GM12878 (cell line): Measurements from ENCODE around the gene ORAI3. TPM values are rescaled to one million over a fixed set of nuclear protein-coding genes. Genes with fewer than 3 reads are reported as not detected.

Experiments used
- ATAC-seq: fragments of 200-7000 bp; cut with Tn5 transposase; 3 replicates; pipeline ENCODE4 v1.9.1; 2020; ENCODE audit warnings: mild to moderate bottlenecking, moderate library complexity
- BruUV-seq: library from RNA; stranded (reverse); fragments of 400-500 nt; replicated peaks from 2 replicates; lab custom pipeline; 2021; lab: Mats Ljungman, UMichigan
- CTCF ChIA-PET: fragments of 300-600 bp; sonication (Branson Sonifier 250); formaldehyde crosslinking; extraction: SDS; loops from one replicate; lab custom pipeline; 2021; ENCODE audit warnings: inconsistent platforms; lab: Yijun Ruan, JAX
- POLR2A ChIA-PET: fragments of 350-600 bp; formaldehyde crosslinking; extraction: SDS; loops from one replicate; lab custom pipeline; 2021; ENCODE audit warnings: inconsistent platforms; lab: Charles Lee
- RAD21 ChIA-PET: fragments of 300-600 bp; sonication (Branson Sonifier 250); formaldehyde crosslinking; loops from one replicate; lab custom pipeline; 2023; ENCODE audit warnings: antibody characterized with exemption; ENCODE audit not compliant: unreplicated experiment; lab: Charles Lee
- SMC1A ChIA-PET: fragments of 300-600 bp; sonication (Branson Sonifier 250); formaldehyde crosslinking; loops from one replicate; lab custom pipeline; 2023; ENCODE audit not compliant: unreplicated experiment, uncharacterized antibody; lab: Charles Lee
- DNase-seq: peaks from one replicate; pipeline ENCODE4 v3.0.0-alpha.2; 2011; ENCODE audit warnings: low read depth, low spot score
- FAIRE-seq: peaks from 3 replicates; lab custom pipeline; 2011; peaks lifted over from hg19 to GRCh38; lab: Jason Lieb, UNC
- H2AFZ ChIP-seq: 2 replicates; pipeline ENCODE4 v1.6.0; 2011; ENCODE audit warnings: low read depth, low read length, control low read depth; ENCODE audit not compliant: control insufficient read depth
- H3K27ac ChIP-seq: 2 replicates; pipeline ENCODE4 v1.5.1; 2011; ENCODE audit warnings: control low read depth; ENCODE audit not compliant: control insufficient read depth, insufficient read depth
- H3K27me3 ChIP-seq, 2 experiments: replicated peaks in 1 of 2; 2 replicates each; pipeline versions ENCODE4 v1.6.0 to v1.6.1; 2011; ENCODE audit warnings: low read length in 1 of 2; ENCODE audit not compliant: control insufficient read depth in 2 of 2, insufficient read depth in 2 of 2
- H3K36me3 ChIP-seq, 2 experiments: 2 replicates each; pipeline ENCODE4 v1.5.1; 2011; ENCODE audit warnings: low read length in 1 of 2; ENCODE audit not compliant: control insufficient read depth in 2 of 2, insufficient read depth in 2 of 2
- H3K4me1 ChIP-seq: 2 replicates; pipeline ENCODE4 v1.6.1; 2011; ENCODE audit warnings: mild to moderate bottlenecking, low read length, moderate library complexity, mixed read lengths; ENCODE audit not compliant: control insufficient read depth, insufficient read depth
- H3K4me2 ChIP-seq: 2 replicates; pipeline ENCODE4 v1.6.0; 2011; ENCODE audit warnings: control low read depth; ENCODE audit not compliant: control insufficient read depth, insufficient read depth
- H3K4me3 ChIP-seq: fragments of 200-600 bp; sonication (generic); 2 replicates; pipeline ENCODE4 v1.5.1; 2016
- H3K79me2 ChIP-seq: 2 replicates; pipeline ENCODE4 v1.6.0; 2011; ENCODE audit warnings: low read length; ENCODE audit not compliant: control insufficient read depth, insufficient read depth
- H3K9ac ChIP-seq: 2 replicates; pipeline ENCODE4 v1.8.0; 2011; ENCODE audit warnings: low read length, control low read depth, mixed read lengths; ENCODE audit not compliant: control insufficient read depth, insufficient read depth
- H3K9me3 ChIP-seq: replicated peaks from 3 replicates; pipeline ENCODE4 v1.5.1; 2011; ENCODE audit warnings: mild to moderate bottlenecking, low read length; ENCODE audit not compliant: control insufficient read depth, insufficient read depth
- H4K20me1 ChIP-seq: 2 replicates; pipeline ENCODE4 v1.6.0; 2011; ENCODE audit not compliant: control insufficient read depth, insufficient read depth
- BMI1 ChIP-seq: fragments of 450-650 bp; IDR thresholded peaks from 2 replicates; pipeline ENCODE4 v1.6.1; 2016; ENCODE audit warnings: mild to moderate bottlenecking, moderate library complexity, borderline replicate concordance
- BRCA1 ChIP-seq: IDR thresholded peaks from 2 replicates; pipeline ENCODE4 v1.6.1; 2011; ENCODE audit warnings: low read depth, low read length, improper control_type of control experiment
- CEBPB ChIP-seq, 2 experiments: fragments of 150-350 bp in 1 of 2; IDR thresholded peaks; 2 replicates each; pipeline ENCODE4 v1.6.1; 2012 to 2014; ENCODE audit warnings: low read depth in 2 of 2, low read length in 2 of 2, borderline replicate concordance in 1 of 2, inconsistent platforms in 1 of 2
- ESRRA ChIP-seq: IDR thresholded peaks from 2 replicates; pipeline ENCODE4 v1.6.1; 2012; ENCODE audit warnings: mild to moderate bottlenecking, low read length, improper control_type of control experiment
- KLF5 ChIP-seq: fragments of 450-650 bp; IDR thresholded peaks from 2 replicates; pipeline ENCODE4 v1.6.1; 2014; ENCODE audit warnings: mild to moderate bottlenecking; ENCODE audit not compliant: partially characterized antibody
- MLLT1 ChIP-seq: fragments of 450-650 bp; IDR thresholded peaks from 2 replicates; pipeline ENCODE4 v1.6.1; 2016; ENCODE audit warnings: mild to moderate bottlenecking
- MXI1 ChIP-seq: fragments of 150-350 bp; IDR thresholded peaks from 2 replicates; pipeline ENCODE4 v1.6.1; 2011; ENCODE audit warnings: low read depth, mild to moderate bottlenecking, inconsistent platforms, low read length, improper control_type of control experiment
- REST ChIP-seq: IDR thresholded peaks from 2 replicates; pipeline ENCODE4 v1.6.1; 2012; ENCODE audit warnings: mild to moderate bottlenecking, low read depth, low read length
- RUNX3 ChIP-seq: IDR thresholded peaks from 2 replicates; pipeline ENCODE4 v1.6.1; 2012; ENCODE audit warnings: low read length, inconsistent platforms
- SMAD1 ChIP-seq: fragments of 450-650 bp; IDR thresholded peaks from 2 replicates; pipeline ENCODE4 v1.6.1; 2018; ENCODE audit warnings: mild to moderate bottlenecking, low read depth; ENCODE audit not compliant: partially characterized antibody
- SMARCA5 ChIP-seq: fragments of 450-650 bp; IDR thresholded peaks from 2 replicates; pipeline ENCODE4 v1.6.1; 2017; ENCODE audit warnings: mild to moderate bottlenecking
- SP1 ChIP-seq: IDR thresholded peaks from one replicate; pipeline ENCODE4 v1.6.1; 2011; ENCODE audit warnings: low read depth, low read length
- ZBTB33 ChIP-seq: fragments of 450-650 bp; IDR thresholded peaks from 2 replicates; pipeline ENCODE4 v1.6.1; 2017; ENCODE audit warnings: mild to moderate bottlenecking
- ZNF384 ChIP-seq: IDR thresholded peaks from 2 replicates; pipeline ENCODE4 v1.6.1; 2012; ENCODE audit warnings: low read depth, mild to moderate bottlenecking, low read length, improper control_type of control experiment, borderline replicate concordance
- WGBS: methylation state at CpG from one replicate; pipeline ENCODE4 v1.1.6; 2016; ENCODE audit warnings: low lambda C conversion rate; ENCODE audit not compliant: insufficient replicate concordance, insufficient coverage; ENCODE audit errors: missing lambda C conversion rate; 5-methylcytosine and 5-hydroxymethylcytosine counted together
- in situ Hi-C: fragments of 300-500 bp; cut with MboI; formaldehyde crosslinking; loops from 9 replicates; pipeline ENCODE4 v1.14.3; 2018; ENCODE audit warnings: mixed read lengths
- intact Hi-C: fragments of 100-400 bp; cut with micrococcal nuclease; formaldehyde crosslinking; loops from one replicate; pipeline ENCODE4 v1.14.2; 2022; ENCODE audit not compliant: unreplicated experiment
- polyA plus RNA-seq, 11 experiments: library from polyadenylated mRNA; depleted of rRNA in 4 of 11; unstranded in 6 of 11; stranded (reverse) in 5 of 11; fragments of >200 nt; fragmentation: Nextera tagmentation in 4 of 11; fragmentation: Illumina TruSeq in 1 of 11; extraction: Ambion mirVana in 4 of 11; extraction: Trizol in 1 of 11; gene quantifications; 1 replicate in 1 of 11; 2 replicates in 10 of 11; pipeline versions ENCODE4 v1.2.1 to v1.2.3, GENCODE V29; 2011 to 2016; ENCODE audit warnings: inconsistent platforms in 2 of 11, missing spikeins in 2 of 11, low read depth in 1 of 11
- total RNA-seq, 4 experiments: library from RNA; depleted of rRNA in 3 of 4; stranded (reverse); fragments of >200 nt in 3 of 4; fragmentation: Illumina TruSeq in 1 of 4; extraction: Trizol in 1 of 4; gene quantifications; 2 replicates each; pipeline versions ENCODE4 v1.2.1 to v1.2.3, GENCODE V29; 2013 to 2021

ORAI3 gene
- total and polyA plus RNA-seq, 10 of the 15 experiments (the other 5 are each of a cell fraction or from before 2014, with no cell fraction given), result 3.4 to 21.9 (median 16.2) TPM

- in situ Hi-C loops (no loop called here), intact Hi-C loops (loop anchor here (1.0 kb wide), 1 partner anchor 57 kb away; no protein-coding TSS in a partner anchor)
- peak overlapping the region; percentile 58; the same call in 1 of the 2 replicates for H3K4me3 ChIP-seq
- ChIA-PET SMC1A (interaction anchor here (0.8 to 8.8 kb wide), 16 partner anchors 9 to 204 kb away, joined by 3 to 146 read pairs (median 4); partner anchors contain the start of gene ZNF629), POLR2A (interaction anchor here (0.5 to 2.7 kb wide), 14 partner anchors 8 to 634 kb away, joined by 3 to 13 read pairs (median 4); no protein-coding TSS in a partner anchor), CTCF (interaction anchor here (0.6 to 7.5 kb wide), 26 partner anchors 9 to 1493 kb away, joined by 3 to 174 read pairs (median 3); no protein-coding TSS in a partner anchor), RAD21 (interaction anchor here (0.6 to 4.0 kb wide), 23 partner anchors 8 to 153 kb away, joined by 3 to 88 read pairs (median 3); partner anchors contain the start of genes BCL7C, PHKG2 and SETD1A)
- no peaks in the 10 kb centered on the region for H3K27me3 ChIP-seq
- H3K36me3 ChIP-seq, result no peaks in the 10 kb centered on the region
- H3K9ac ChIP-seq, result peak overlapping the region; percentile 41; the same call in 1 of the 2 replicates
- H3K27ac ChIP-seq, result no peak overlapping the region
- peaks cover 32% of the 10 kb centered on the region for H3K4me1 ChIP-seq
- peaks cover 2% of the 10 kb centered on the region; the same call in 2 of the 3 replicates for H3K9me3 ChIP-seq
- peak overlapping the region; percentile 77 for H2AFZ ChIP-seq
- ATAC-seq (no peak), DNase-seq (no peak), FAIRE-seq (no peak)
- 0 out of 2 replicates have a peak, but pooled peaks have one; percentile 7 for TF ChIP-seq RUNX3
- 0 out of 2 replicates have a peak, but pooled peaks have one; percentile 22 for TF ChIP-seq ZNF384
- no peak for TF ChIP-seq REST
- 0 out of 2 replicates have a peak, but pooled peaks have one; percentile 18 for TF ChIP-seq ZBTB33
- no peak for TF ChIP-seq KLF5
- TF ChIP-seq SMARCA5, result no peak
- no peak for TF ChIP-seq ESRRA
- TF ChIP-seq BMI1, result no peak
- TF ChIP-seq MXI1, result 0 out of 2 replicates have a peak, but pooled peaks have one; percentile 21
- TF ChIP-seq MLLT1, result peak; percentile 74; the same call in 1 of the 2 replicates
- no peak for TF ChIP-seq SP1
- no peak for TF ChIP-seq SMAD1
- TF ChIP-seq CEBPB (IDR thresholded peaks at IDR 0.05; ENCODE audit: borderline replicate concordance in 1 of 2, low read depth in 2 of 2, low read length in 2 of 2), result no peak
- no peak for TF ChIP-seq BRCA1
- H3K4me2 ChIP-seq, result peak overlapping the region; percentile 95
- no peaks in the 10 kb centered on the region for H3K79me2 ChIP-seq
- H4K20me1 ChIP-seq, result no peaks in the 10 kb centered on the region; the same call in 1 of the 2 replicates
- WGBS, result 23% methylated on average over 6 of the region's 6 CpGs
- no TSS peak for BruUV-seq
These were observed 47.5 kb upstream of the ORAI3 start for GRCh38 chr16:30901201-30902028.
